Stimulated activated CD8-positive, alpha-beta memory T cell treated with anti-CD3 and anti-CD28 coated beads, Interleukin-15, amount 100 ng/mL, for 1 hour (primary cell): ENCODE measurements around the gene NUP54.

ENCODE experiments used
- DNase-seq: peaks from one replicate; pipeline ENCODE4 v3.0.0-alpha.2; 2020; ENCODE audit warnings: low read depth

NUP54 gene

DNA sequence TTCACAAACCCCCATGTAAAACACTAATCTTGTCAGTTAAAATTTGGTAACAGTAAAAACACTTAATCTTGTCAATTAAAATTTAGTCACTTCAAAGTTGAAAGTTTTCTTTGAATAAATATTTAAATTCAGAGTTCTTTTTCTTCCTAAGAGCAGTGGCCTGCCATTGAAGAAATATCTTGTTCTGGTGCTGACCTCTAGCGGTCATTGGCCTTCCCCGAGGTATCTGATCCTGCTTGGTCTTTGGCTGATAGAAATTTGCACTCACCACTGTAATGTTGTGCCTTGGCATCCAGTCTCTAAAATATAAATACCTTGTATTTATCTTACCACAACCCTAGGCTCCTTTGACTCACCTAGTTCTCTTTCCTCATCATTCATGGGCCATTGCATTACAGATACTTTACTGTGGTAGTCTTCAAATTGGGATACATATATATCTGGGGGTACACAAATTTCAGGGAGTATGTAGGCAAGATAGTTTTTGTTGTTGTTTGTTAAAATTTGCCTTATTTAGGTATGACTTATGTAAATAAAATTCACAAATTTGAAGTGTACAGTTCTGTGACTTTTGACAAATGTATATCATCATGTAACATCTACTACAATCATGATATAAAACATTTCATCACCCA lies 80.4 kb downstream of the NUP54 start:
- DNase-seq, result peak; percentile 57

GRCh38 chr4:76066546-76066945 lies 81.7 kb downstream of the NUP54 start:
- DNase-seq, result no peak
